Testis (tissue), 3 donors: ENCODE data around the gene DNAJC17. TPM values are rescaled to one million over a fixed set of nuclear protein-coding genes. Genes with fewer than 3 reads are reported as not detected.

Experiments
- DNase-seq: peaks from one replicate; pipeline ENCODE4 v3.0.0-alpha.2; 2019
- H3K27ac ChIP-seq, 2 donors: fragments of 200-600 bp; sonication (generic); one replicate each; pipeline ENCODE4 v1.5.1; 2019
- H3K27me3 ChIP-seq: fragments of 200-600 bp; sonication (generic); one replicate; pipeline ENCODE4 v1.5.1; 2019
- H3K36me3 ChIP-seq: fragments of 200-600 bp; sonication (generic); one replicate; pipeline ENCODE4 v1.5.1; 2017; ENCODE audit warnings: low read depth; ENCODE audit errors: missing control alignments
- H3K4me1 ChIP-seq: fragments of 200-600 bp; sonication (generic); one replicate; pipeline ENCODE4 v1.5.1; 2019
- H3K4me3 ChIP-seq, 2 donors: fragments of 200-600 bp; sonication (generic); one replicate each; pipeline ENCODE4 v1.5.1; 2017 to 2019
- H3K9me3 ChIP-seq: fragments of 200-600 bp; sonication (generic); one replicate; pipeline ENCODE4 v1.5.1; 2017
- POLR2A ChIP-seq: fragments of 450-650 bp; IDR thresholded peaks from one replicate; pipeline ENCODE4 v1.6.1; 2017; ENCODE audit warnings: antibody characterized with exemption, mild to moderate bottlenecking, moderate library complexity
- WGBS, 2 donors: methylation state at CpG; one replicate each; pipeline ENCODE4 v1.1.5; 2018; 5-methylcytosine and 5-hydroxymethylcytosine counted together
- intact Hi-C: fragments of 100-400 bp; cut with DNase I; formaldehyde crosslinking; loops from one replicate; pipeline ENCODE4 v1.15.1; 2023; ENCODE audit warnings: low total_unique reads
- polyA plus RNA-seq: library from polyadenylated mRNA; stranded (reverse); fragments of 350-450 nt; fragmentation: Illumina TruSeq; extraction: RNeasy Lipid Tissue Mini Kit (QIAGEN cat#74804); gene quantifications from one replicate; pipeline ENCODE4 v1.2.3, GENCODE V29; 2014; ENCODE audit warnings: low read depth, low replicate concordance; ENCODE audit not compliant: insufficient read depth
- total RNA-seq, 2 donors: library from RNA; depleted of rRNA; stranded (reverse); fragments of >200 nt; gene quantifications; one replicate each; pipeline ENCODE4 v1.2.3, GENCODE V29; 2016
- TF ChIP-seq, protein P1 (sequence below), 3 experiments: fragments of 450-650 bp in 2 of 3; fragments of 200-600 bp in 1 of 3; sonication (generic) in 1 of 3; IDR thresholded peaks; one replicate each; pipeline ENCODE4 v1.5.1; 2016 to 2019; ENCODE audit warnings: antibody characterized with exemption in 3 of 3, mild to moderate bottlenecking in 2 of 3, moderate library complexity in 1 of 3

DNAJC17 gene
- total and polyA plus RNA-seq, 3 donors from 2014 or later = 11.1 to 22.6 (median 21.6) TPM

DNA sequence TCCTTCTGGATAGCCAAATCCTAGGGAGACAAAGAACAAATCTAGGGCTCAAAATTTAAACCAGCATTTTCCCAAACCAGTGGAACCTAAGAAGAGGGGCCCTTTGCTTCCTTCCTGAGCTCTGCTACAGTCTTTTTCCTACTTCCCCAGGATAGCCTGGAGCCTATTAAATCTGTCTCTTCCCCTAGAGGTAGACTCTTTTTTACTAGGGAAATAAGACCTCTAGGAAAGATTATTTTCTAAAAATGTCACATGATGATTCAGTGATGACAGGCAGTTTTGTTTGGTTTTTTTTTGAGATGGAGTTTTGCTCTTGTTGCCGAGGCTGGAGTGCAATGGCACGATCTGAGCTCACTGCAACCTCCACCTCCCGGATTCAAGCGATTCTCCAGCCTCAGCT lies 70.7 kb downstream of the DNAJC17 start:
- no peak for DNase-seq
- Histone ChIP-seq H3K9me3 (no peaks in the 10 kb centered on the region), H3K27ac (no peak overlapping the region), H3K36me3 (no peaks in the 10 kb centered on the region), H3K4me3 (no peak overlapping the region), H3K27me3 (no peaks in the 10 kb centered on the region), H3K4me1 (no peaks in the 10 kb centered on the region)
- intact Hi-C loops = no loop called here
- 95 to 100% methylated on average over 4 of the region's 4 CpGs for WGBS, 2 donors
- no peak for TF ChIP-seq POLR2A
- TF ChIP-seq, protein P1, sequence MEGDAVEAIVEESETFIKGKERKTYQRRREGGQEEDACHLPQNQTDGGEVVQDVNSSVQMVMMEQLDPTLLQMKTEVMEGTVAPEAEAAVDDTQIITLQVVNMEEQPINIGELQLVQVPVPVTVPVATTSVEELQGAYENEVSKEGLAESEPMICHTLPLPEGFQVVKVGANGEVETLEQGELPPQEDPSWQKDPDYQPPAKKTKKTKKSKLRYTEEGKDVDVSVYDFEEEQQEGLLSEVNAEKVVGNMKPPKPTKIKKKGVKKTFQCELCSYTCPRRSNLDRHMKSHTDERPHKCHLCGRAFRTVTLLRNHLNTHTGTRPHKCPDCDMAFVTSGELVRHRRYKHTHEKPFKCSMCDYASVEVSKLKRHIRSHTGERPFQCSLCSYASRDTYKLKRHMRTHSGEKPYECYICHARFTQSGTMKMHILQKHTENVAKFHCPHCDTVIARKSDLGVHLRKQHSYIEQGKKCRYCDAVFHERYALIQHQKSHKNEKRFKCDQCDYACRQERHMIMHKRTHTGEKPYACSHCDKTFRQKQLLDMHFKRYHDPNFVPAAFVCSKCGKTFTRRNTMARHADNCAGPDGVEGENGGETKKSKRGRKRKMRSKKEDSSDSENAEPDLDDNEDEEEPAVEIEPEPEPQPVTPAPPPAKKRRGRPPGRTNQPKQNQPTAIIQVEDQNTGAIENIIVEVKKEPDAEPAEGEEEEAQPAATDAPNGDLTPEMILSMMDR (IDR thresholded peaks at IDR 0.05) = no peak

DNA sequence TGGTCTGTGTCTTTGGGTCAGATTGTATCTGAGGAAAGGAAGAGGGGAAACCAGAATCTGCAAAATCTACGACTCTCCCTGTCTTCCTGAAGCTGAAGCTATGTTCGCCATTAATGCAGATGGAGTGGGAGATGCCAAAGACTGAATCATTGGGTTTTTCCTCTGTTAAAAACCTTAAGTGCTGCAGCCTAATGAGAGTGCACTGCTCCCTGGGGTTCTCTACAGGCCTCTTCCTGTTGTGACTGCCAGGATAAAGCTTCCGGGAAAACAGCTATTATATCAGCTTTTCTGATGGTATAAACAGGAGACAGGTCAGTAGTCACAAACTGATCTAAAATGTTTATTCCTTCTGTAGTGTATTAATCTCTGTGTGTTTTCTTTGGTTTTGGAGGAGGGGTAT lies 76.2 kb downstream of the DNAJC17 start:
- no peaks in the 10 kb centered on the region for H3K27me3 ChIP-seq
- TF ChIP-seq POLR2A = no peak
- TF ChIP-seq, protein P1 (IDR thresholded peaks at IDR 0.05) = no peak
- intact Hi-C loops = no loop called here
- 62 to 76% methylated on average over 3 of the region's 3 CpGs for WGBS, 2 donors
- H3K27ac ChIP-seq = no peak overlapping the region
- no peaks in the 10 kb centered on the region for H3K4me1 ChIP-seq
- H3K9me3 ChIP-seq = no peaks in the 10 kb centered on the region
- no peaks in the 10 kb centered on the region for H3K36me3 ChIP-seq
- no peak for DNase-seq
- H3K4me3 ChIP-seq = no peak overlapping the region

DNA sequence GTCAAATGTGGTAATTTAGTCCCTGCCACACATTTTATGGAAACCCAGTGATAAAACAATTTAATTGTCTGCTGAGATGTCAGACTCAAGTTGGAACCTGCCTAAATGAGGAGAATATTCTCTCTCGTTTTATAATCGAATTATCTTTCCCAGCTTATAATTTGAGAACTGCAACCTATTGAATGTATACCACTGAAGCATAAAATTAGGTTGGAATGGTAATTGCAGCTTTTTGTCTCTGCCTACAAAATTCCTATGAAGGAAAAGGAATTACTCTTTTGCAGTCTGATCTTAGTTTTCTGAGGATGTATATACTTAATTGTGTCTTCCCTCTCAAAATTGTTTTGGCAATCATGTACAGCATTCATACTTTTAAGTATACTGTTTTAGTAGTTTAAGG lies 83.4 kb downstream of the DNAJC17 start:
- intact Hi-C loops = no loop called here

DNA sequence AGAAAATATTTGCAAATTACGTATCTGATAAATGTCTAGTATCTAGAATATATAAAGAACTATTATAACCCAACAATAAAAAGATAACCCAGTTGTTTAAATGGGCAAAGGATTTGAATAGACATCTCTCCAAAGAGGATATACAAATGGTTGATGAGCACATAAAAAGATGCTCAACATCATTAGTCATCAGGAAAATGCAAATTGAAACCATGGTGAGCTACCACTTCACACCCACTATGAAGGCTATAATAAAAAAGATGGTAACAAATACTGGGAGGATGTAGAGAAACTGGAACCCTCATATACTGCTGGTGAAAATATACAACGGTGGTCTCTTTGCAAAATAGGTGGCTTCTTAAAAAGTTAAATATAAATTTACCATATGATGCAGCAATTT lies 84.3 kb downstream of the DNAJC17 start:
- intact Hi-C loops = no loop called here
- TF ChIP-seq POLR2A = no peak
- TF ChIP-seq, protein P1 (IDR thresholded peaks at IDR 0.05) = no peak
- Histone ChIP-seq H3K27ac (no peak overlapping the region), H3K27me3 (no peaks in the 10 kb centered on the region), H3K4me3 (no peak overlapping the region), H3K4me1 (no peaks in the 10 kb centered on the region), H3K9me3 (no peaks in the 10 kb centered on the region), H3K36me3 (no peaks in the 10 kb centered on the region)
- no peak for DNase-seq
- WGBS, 2 donors = 82 to 85% methylated on average over 2 of the region's 2 CpGs

More for the DNA sequence above, 83.4 kb downstream of the DNAJC17 start:
- Histone ChIP-seq H3K27me3 (no peaks in the 10 kb centered on the region), H3K27ac (no peak overlapping the region), H3K9me3 (no peaks in the 10 kb centered on the region), H3K4me3 (no peak overlapping the region), H3K4me1 (no peaks in the 10 kb centered on the region), H3K36me3 (no peaks in the 10 kb centered on the region)
- DNase-seq = no peak
- TF ChIP-seq POLR2A = no peak
- TF ChIP-seq, protein P1 (IDR thresholded peaks at IDR 0.05) = no peak
- WGBS, 2 donors = 90 to 93% methylated on average over 2 of the region's 2 CpGs

DNA sequence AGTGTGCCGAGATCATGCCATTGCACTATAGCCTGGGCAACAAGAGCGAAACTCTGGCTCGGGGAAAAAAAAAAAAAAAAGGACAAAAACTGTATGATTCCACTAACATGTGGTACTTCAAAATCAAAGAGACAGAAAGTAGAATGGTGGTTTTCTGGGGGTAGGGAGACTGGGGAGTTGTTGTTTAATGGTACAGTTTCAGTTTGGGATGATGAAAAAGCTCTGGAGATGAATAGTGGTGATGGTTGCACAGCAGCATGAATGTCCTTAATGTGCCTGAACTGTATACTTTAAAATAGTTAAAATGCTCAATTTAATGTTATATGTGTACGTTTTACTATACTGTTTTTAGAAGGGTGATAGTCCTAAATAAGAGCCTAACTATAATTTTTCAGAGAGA lies 84.9 kb downstream of the DNAJC17 start:
- Histone ChIP-seq H3K4me3 (no peak overlapping the region), H3K27ac (no peak overlapping the region), H3K4me1 (no peaks in the 10 kb centered on the region), H3K9me3 (no peaks in the 10 kb centered on the region), H3K36me3 (no peaks in the 10 kb centered on the region), H3K27me3 (no peaks in the 10 kb centered on the region)
- WGBS, 2 donors = 83 to 86% methylated on average over 4 of the region's 4 CpGs
- DNase-seq = no peak
- TF ChIP-seq POLR2A = no peak
- TF ChIP-seq, protein P1 (IDR thresholded peaks at IDR 0.05) = no peak
- intact Hi-C loops = no loop called here
